GM06990 (cell line): ENCODE results near the gene THOC1.

Experiments used
- DNase-seq: peaks from one replicate; pipeline ENCODE4 v3.0.0-alpha.2; 2011; ENCODE audit not compliant: insufficient read length; ENCODE audit errors: extremely low read depth
- H3K27me3 ChIP-seq: replicated peaks from 2 replicates; pipeline ENCODE4 v1.6.0; 2011; ENCODE audit warnings: low read length; ENCODE audit not compliant: control insufficient read depth, insufficient read depth
- H3K36me3 ChIP-seq: 2 replicates; pipeline ENCODE4 v1.5.1; 2011; ENCODE audit warnings: low read length; ENCODE audit not compliant: control insufficient read depth, insufficient read depth
- H3K4me3 ChIP-seq: replicated peaks from 2 replicates; pipeline ENCODE4 v1.5.1; 2011; ENCODE audit warnings: low read depth, mild to moderate bottlenecking, control low read depth, low read length
- TF ChIP-seq, protein P1 (sequence below): IDR thresholded peaks from 2 replicates; pipeline ENCODE4 v1.5.1; 2011; ENCODE audit warnings: low read length, control low read depth, mild to moderate bottlenecking, inconsistent platforms; ENCODE audit not compliant: insufficient read depth, poor library complexity, severe bottlenecking

The THOC1 gene

DNA sequence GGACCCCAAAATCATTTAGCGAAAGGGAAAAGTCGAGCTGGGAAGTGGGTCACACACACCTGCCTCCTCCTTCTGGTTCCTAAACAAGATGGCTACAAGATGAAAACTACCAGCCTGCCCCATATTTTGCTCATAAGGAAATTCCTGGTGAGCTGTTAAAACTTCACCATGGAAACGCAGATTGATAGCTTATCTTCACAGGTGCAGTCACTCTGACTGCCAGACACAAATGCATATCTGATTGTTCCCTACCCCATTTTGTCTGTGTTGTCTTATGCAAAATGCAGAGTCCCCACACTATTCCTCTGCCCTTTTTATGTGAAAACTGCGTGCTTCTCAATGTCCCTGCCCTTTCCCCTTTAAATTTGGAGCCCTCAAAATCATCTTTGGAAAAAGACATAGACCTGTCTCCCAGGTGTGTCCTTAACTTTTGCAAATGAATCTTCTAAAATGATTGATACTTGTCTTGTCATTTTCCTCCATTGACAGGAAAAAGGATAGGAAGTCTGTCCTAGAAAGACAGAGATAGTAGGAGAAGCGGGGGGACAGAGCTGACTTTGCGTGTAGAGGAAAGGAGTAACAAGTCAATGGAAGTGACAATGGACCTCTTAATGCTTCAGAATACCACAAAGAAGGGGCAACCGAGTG, 38.9 kb upstream of the THOC1 start:
- Histone ChIP-seq H3K4me3 (no peak overlapping the region), H3K36me3 (no peaks in the 10 kb centered on the region), H3K27me3 (peaks cover 1% of the 10 kb centered on the region; the same call in 1 of the 2 replicates)
- TF ChIP-seq, protein P1, sequence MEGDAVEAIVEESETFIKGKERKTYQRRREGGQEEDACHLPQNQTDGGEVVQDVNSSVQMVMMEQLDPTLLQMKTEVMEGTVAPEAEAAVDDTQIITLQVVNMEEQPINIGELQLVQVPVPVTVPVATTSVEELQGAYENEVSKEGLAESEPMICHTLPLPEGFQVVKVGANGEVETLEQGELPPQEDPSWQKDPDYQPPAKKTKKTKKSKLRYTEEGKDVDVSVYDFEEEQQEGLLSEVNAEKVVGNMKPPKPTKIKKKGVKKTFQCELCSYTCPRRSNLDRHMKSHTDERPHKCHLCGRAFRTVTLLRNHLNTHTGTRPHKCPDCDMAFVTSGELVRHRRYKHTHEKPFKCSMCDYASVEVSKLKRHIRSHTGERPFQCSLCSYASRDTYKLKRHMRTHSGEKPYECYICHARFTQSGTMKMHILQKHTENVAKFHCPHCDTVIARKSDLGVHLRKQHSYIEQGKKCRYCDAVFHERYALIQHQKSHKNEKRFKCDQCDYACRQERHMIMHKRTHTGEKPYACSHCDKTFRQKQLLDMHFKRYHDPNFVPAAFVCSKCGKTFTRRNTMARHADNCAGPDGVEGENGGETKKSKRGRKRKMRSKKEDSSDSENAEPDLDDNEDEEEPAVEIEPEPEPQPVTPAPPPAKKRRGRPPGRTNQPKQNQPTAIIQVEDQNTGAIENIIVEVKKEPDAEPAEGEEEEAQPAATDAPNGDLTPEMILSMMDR = no peak
- DNase-seq = no peak

DNA sequence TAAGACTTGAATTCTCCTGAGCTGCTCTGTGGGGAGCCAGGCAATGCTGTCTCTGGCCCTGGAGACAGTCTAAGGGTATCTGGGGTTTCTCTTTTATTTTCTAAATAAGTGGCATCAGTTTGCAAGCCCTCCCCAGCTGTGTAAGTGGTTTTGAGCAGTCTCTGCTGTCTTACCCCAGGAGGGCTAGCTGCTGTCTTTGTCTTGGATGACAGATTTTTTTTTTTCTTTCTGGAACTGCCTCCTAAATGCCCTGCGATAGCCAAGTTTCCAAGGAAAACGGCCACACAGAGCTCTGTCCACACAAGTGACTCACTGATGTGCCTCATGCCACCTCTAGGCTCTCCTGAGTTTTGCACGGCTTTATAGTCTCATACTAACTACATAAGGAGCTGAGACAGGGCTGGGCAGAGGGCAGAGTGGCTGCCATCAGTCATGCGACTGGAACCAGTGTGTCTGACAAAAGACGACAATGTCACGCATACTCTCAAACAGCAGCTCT, 37.2 kb upstream of the THOC1 start:
- H3K36me3 ChIP-seq = no peaks in the 10 kb centered on the region
- H3K4me3 ChIP-seq = no peak overlapping the region
- 0 out of 2 replicates have a peak, but pooled peaks cover 1% of the 10 kb centered on the region for H3K27me3 ChIP-seq
- TF ChIP-seq, protein P1 = no peak
- no peak for DNase-seq

DNA sequence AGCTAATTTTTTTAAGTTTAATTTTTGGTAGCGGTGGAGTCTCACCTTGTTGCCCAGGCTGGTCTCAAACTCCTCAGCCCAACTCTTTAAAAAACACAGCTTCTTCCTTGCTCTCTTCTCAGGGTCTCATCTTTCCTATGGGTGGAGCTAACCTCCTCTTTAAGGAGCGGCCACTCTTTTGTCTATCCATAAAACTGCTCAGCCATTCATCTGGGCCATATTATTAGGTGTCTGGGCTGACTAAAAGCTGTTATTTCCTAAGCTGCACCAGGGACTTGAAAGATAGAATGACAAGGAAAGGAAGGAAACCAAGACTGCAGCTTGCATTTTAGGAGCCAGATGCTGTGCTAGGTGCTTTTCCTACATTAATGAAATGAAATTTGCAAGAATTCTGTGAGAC, 35.8 kb upstream of the THOC1 start:
- TF ChIP-seq, protein P1 = no peak
- no peaks in the 10 kb centered on the region for H3K36me3 ChIP-seq
- 0 out of 2 replicates have a peak, but pooled peaks cover 1% of the 10 kb centered on the region for H3K27me3 ChIP-seq
- DNase-seq = no peak
- H3K4me3 ChIP-seq = no peak overlapping the region

DNA sequence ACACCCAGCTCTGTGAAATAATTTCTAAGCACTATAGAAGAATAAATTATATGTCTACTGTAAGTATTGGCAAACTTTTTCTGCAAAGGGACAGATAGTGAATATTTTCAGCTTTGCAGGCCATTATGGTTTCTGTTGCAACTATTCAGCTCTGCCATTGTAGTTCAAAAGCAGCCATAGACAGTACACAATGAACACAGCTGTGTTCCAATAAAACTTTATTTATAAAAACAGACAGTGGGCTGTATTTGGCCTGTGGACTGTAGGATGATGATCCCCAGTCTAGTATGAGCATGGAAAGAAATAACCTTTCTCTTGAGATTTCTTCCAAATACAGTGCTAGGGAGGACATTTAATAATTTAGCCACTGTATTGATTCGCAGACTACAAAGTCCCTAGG, 35.2 kb upstream of the THOC1 start:
- Histone ChIP-seq H3K36me3 (no peaks in the 10 kb centered on the region), H3K27me3 (0 out of 2 replicates have a peak, but pooled peaks cover 1% of the 10 kb centered on the region), H3K4me3 (no peak overlapping the region)
- no peak for DNase-seq
- TF ChIP-seq, protein P1 = no peak

DNA sequence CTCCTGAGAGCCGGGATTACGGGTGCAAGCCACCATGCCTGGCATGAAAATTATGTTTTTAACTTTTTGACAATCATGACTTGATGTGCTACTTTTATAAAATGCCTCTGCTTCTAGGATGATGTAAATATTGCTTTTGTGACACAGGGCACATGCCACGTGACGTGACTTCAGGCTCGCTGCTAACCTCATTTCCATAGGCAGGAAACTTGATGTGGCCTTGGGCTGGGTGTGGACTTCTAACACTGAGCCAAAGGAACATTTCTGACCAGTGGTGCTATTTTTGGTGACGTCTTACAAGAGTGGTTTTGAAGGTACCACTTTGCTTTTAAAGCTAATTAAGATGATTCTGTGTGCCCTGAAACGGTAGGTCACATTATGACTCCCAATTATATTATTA, 34.2 kb upstream of the THOC1 start:
- no peak for DNase-seq
- TF ChIP-seq, protein P1 = no peak
- Histone ChIP-seq H3K36me3 (no peaks in the 10 kb centered on the region), H3K4me3 (no peak overlapping the region), H3K27me3 (0 out of 2 replicates have a peak, but pooled peaks cover 1% of the 10 kb centered on the region)
